ENCODE measurements around the gene NPHP4.

Gene NPHP4

DNA sequence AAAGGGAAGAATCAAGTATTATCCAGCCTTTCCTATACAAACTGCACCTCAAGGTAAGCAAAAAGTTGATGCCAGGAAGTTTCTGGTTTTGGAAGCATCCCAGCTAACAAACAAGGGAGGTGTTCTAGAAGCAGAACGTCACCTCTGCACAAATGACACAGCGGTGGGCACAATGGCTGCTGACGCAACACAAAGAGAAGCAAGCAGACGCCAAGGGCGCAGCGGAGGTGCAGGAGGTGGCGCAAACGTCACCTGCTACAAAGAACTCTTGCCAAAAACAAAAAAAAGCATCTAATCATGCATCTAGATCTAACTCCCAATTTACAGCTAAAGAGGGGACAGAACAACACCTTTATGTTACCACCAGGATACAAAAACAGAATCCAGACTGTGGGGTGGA, 88.5 kb downstream of the NPHP4 start:
- FAIRE-seq (no peak), DNase-seq (ENCODE audit: insufficient read length, low spot score) (no peak)
- TF ChIP-seq, protein P1, sequence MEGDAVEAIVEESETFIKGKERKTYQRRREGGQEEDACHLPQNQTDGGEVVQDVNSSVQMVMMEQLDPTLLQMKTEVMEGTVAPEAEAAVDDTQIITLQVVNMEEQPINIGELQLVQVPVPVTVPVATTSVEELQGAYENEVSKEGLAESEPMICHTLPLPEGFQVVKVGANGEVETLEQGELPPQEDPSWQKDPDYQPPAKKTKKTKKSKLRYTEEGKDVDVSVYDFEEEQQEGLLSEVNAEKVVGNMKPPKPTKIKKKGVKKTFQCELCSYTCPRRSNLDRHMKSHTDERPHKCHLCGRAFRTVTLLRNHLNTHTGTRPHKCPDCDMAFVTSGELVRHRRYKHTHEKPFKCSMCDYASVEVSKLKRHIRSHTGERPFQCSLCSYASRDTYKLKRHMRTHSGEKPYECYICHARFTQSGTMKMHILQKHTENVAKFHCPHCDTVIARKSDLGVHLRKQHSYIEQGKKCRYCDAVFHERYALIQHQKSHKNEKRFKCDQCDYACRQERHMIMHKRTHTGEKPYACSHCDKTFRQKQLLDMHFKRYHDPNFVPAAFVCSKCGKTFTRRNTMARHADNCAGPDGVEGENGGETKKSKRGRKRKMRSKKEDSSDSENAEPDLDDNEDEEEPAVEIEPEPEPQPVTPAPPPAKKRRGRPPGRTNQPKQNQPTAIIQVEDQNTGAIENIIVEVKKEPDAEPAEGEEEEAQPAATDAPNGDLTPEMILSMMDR (IDR thresholded peaks at IDR 0.05; ENCODE audit: insufficient read depth, missing control alignments) = no peak

DNA sequence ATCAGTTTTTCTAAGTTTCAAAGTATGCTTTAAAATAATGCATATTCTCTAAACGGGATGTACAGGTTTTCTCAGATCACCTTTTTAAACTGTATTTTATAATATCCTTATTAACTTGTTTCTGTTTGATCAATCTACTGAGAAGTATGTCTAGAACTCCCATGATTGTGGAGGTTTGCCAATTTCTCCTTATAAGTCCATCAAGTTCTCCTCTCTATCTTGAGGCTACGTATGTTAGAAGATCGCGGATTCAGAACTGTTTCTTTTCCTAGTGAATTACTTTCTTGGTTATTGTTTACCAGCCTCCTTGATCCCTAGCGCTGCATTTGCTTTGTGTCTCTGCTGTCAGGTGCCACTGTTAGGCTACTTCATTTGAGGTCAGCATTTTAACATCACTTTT, 89.2 kb downstream of the NPHP4 start:
- TF ChIP-seq, protein P1 (IDR thresholded peaks at IDR 0.05; ENCODE audit: insufficient read depth, missing control alignments) = no peak
- FAIRE-seq = no peak
- DNase-seq (ENCODE audit: insufficient read length, low spot score) = no peak

DNA sequence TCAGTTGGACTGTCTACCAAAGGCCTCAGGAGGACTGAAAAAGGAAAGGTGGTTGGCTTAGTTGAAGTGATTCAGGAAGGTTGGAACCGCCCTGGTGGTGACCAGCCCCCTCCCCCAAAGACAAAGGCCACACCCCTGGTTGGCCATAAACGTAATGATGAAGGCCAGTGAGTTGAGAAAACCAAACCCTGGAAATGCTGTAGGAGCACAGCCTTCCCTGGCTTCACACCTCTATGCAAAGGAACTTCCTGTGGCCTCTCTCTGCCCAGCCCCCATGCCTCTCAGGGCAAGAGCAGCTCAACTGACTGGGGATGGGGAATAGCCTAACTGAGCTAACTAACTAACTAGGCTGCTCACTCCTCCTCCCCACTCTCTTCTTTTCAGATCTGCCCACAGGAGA, 90.4 kb downstream of the NPHP4 start:
- DNase-seq (ENCODE audit: insufficient read length, low spot score) (no peak), FAIRE-seq (no peak)
- TF ChIP-seq, protein P1 (IDR thresholded peaks at IDR 0.05; ENCODE audit: insufficient read depth, missing control alignments) = no peak

DNA sequence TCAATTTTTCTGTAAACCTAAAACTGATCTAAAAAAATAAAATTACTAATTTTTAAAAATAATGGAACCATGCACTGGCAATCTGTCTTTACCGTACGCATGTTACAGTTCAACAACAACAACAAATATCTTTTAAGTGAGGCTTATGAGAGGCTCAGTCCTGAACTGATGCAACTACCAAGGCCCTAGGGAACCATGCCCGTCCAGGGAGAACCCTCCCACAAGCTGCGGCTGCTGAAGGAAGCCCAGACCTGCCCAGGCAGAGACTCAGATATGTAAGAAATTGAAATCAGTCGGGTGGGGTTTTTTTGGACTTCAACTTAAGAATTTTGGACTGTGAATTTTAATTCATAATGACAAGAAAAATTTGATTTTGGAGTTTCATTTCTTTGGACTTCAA, 91.1 kb downstream of the NPHP4 start:
- FAIRE-seq (no peak), DNase-seq (ENCODE audit: insufficient read length, low spot score) (no peak)
- TF ChIP-seq, protein P1 (IDR thresholded peaks at IDR 0.05; ENCODE audit: insufficient read depth, missing control alignments) = no peak

DNA sequence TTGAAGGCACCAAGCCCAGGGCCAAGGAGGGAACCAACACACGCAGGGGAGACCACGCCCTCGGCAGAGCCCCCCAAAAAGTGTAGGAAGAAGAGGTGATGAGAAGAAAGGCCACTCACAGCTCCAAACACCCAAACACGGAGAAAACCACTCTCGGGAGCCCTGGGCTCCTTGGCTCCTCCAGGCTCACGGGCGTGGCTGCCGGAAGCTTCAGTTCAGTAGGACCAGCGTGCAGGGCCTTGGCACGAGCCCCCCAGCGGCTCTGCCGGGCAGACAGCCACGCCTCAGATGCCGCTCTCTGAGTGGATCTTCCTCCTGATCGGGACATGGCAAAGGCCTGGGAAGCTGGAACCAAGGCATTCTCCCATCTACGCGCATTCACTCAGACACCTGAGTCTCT, 94.0 kb downstream of the NPHP4 start:
- TF ChIP-seq, protein P1 (IDR thresholded peaks at IDR 0.05; ENCODE audit: insufficient read depth, missing control alignments) = no peak
- FAIRE-seq (no peak), DNase-seq (ENCODE audit: insufficient read length, low spot score) (no peak)

DNA sequence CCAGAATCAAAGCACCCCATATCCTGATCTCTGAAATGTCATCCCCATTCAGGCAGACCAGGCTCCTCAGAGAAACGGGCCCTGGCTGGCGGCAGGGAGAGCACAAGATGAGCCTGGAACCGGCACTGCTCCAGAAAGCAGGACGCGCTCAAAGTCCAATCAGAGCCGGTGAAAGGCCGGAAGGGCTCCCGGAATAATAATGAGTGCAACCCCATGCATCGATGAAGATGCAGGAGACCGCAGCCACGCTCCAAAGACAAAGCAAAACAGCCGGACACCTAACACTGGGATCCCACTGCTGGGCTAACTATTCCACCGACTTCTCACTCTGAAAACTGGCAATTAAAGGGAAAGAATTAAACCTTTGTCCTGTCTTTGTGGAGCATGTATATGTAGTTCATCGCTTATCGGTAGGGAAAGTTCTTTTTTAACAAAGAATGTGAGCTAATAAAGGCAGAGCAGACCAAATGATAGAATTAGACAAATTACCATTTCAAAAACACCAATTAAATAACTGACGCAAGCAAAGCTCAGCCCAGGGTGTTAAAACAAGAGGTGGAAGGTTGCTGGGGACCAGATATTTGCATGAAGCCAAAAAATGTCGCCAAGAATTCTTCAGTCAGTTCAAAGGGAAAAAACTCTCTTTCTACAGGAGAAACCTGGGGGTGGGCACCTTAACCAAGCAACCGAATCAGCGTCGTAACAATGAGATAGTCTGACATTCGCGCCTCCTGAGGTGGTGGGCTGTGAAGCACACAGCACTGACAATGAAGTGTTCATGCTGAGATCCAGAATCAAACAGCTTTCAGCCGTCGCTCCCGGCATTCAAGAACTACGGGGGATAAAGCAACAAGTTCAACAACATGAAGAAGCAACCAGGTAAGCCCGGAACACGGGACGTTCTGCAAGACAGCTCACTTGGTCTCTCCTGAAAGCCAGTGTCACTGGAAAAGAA, 95.2 kb downstream of the NPHP4 start:
- TF ChIP-seq, protein P1 (IDR thresholded peaks at IDR 0.05; ENCODE audit: insufficient read depth, missing control alignments) = no peak
- DNase-seq (ENCODE audit: insufficient read length, low spot score) (no peak), FAIRE-seq (no peak)

All from D721Med (cell line).